ENCODE measurements around the gene COMT. TPM values are rescaled to one million over a fixed set of nuclear protein-coding genes. Genes with fewer than 3 reads are reported as not detected.

The COMT gene
- total and polyA plus RNA-seq, 9 of the 15 experiments (the other 6 are each of a cell fraction or from before 2014, with no cell fraction given), result 12.5 to 351 (median 155) TPM

DNA sequence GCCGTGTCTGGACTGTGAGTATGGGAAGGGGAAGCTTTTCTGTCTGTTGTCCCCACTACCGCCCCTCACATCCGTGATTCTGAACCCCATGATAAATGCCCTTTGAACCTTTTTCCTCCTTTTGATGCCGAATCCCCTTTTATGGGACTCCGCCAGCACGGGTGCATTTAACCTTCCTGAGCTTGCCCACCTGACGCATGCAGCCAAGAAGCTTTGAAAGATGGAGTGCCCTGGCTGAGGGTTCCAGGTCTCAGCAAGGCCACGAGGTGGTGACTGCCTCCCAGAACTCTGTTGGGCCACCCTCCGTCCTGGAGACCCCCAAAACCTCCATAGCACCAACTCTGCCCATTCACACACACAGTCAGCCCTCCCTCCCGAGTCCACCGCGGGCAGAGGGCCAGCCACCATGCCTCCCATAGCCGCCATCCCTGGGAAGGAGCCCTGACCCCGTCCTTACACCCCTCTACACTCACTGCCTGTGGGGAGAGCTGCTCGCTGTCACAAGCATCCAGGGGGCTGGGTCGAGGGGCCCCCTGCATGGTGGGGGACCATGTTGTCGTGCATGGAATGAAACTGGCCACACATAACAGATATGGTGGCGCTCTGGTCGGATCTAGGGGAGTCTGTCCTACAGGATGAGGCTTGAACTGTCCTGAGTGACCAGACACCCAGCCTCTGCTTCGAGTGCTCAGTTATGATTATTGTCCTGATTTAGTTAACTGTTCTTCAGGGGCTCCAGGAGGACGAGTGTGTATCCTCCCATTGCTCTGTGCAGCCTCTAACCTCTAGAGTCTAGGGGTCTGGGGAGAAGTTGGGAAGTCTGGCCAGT, 822 bp upstream of the COMT start (continued):
- peak; percentile 46; the same call in 1 of the 2 replicates for TF ChIP-seq MEF2D (tag; conservative IDR thresholded peaks at IDR 0.05; ENCODE audit: low read depth)
- TF ChIP-seq RCOR1 (IDR thresholded peaks at IDR 0.05; ENCODE audit: borderline replicate concordance in 1 of 2, low read depth in 2 of 2, low read length in 2 of 2), result peak in 1 of 2 experiments; percentile 36; a peak in 3 of 4 replicates
- no peak for TF ChIP-seq TBP (optimal IDR thresholded peaks at IDR 0.05; ENCODE audit: low read depth, low read length)
- TF ChIP-seq, protein P1, sequence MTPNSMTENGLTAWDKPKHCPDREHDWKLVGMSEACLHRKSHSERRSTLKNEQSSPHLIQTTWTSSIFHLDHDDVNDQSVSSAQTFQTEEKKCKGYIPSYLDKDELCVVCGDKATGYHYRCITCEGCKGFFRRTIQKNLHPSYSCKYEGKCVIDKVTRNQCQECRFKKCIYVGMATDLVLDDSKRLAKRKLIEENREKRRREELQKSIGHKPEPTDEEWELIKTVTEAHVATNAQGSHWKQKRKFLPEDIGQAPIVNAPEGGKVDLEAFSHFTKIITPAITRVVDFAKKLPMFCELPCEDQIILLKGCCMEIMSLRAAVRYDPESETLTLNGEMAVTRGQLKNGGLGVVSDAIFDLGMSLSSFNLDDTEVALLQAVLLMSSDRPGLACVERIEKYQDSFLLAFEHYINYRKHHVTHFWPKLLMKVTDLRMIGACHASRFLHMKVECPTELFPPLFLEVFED (CRISPR knock-in tag; conservative IDR thresholded peaks at IDR 0.05), result 0 out of 2 replicates have a peak, but pooled peaks have one; percentile 3
- TF ChIP-seq PCBP2 (IDR thresholded peaks at IDR 0.05; ENCODE audit: low read depth, low read length, poor library complexity, severe bottlenecking), result no peak
- no peak for TF ChIP-seq ZNF395 (CRISPR knock-in tag; IDR thresholded peaks at IDR 0.05)
- TF ChIP-seq CC2D1A (IDR thresholded peaks at IDR 0.05), result no peak
- TF ChIP-seq BRCA1 (IDR thresholded peaks at IDR 0.05), result no peak
- TF ChIP-seq BRCA1 (CRISPR knock-in tag; IDR thresholded peaks at IDR 0.05), result no peak
- TF ChIP-seq, protein P2, sequence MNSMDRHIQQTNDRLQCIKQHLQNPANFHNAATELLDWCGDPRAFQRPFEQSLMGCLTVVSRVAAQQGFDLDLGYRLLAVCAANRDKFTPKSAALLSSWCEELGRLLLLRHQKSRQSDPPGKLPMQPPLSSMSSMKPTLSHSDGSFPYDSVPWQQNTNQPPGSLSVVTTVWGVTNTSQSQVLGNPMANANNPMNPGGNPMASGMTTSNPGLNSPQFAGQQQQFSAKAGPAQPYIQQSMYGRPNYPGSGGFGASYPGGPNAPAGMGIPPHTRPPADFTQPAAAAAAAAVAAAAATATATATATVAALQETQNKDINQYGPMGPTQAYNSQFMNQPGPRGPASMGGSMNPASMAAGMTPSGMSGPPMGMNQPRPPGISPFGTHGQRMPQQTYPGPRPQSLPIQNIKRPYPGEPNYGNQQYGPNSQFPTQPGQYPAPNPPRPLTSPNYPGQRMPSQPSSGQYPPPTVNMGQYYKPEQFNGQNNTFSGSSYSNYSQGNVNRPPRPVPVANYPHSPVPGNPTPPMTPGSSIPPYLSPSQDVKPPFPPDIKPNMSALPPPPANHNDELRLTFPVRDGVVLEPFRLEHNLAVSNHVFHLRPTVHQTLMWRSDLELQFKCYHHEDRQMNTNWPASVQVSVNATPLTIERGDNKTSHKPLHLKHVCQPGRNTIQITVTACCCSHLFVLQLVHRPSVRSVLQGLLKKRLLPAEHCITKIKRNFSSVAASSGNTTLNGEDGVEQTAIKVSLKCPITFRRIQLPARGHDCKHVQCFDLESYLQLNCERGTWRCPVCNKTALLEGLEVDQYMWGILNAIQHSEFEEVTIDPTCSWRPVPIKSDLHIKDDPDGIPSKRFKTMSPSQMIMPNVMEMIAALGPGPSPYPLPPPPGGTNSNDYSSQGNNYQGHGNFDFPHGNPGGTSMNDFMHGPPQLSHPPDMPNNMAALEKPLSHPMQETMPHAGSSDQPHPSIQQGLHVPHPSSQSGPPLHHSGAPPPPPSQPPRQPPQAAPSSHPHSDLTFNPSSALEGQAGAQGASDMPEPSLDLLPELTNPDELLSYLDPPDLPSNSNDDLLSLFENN (IDR thresholded peaks at IDR 0.05; ENCODE audit: low read depth in 2 of 2, low read length in 2 of 2), result 0 out of 4 replicates have a peak, but pooled peaks of 1 of the 2 experiments have one; percentile 20
- TF ChIP-seq TGIF2 (CRISPR knock-in tag; IDR thresholded peaks at IDR 0.05), result no peak
- TF ChIP-seq DDX20 (tag; IDR thresholded peaks at IDR 0.05; ENCODE audit: low read depth), result no peak
- peak; percentile 25; the same call in 1 of the 2 replicates for TF ChIP-seq ZNF444 (CRISPR knock-in tag; IDR thresholded peaks at IDR 0.05)
- TF ChIP-seq, protein P3, sequence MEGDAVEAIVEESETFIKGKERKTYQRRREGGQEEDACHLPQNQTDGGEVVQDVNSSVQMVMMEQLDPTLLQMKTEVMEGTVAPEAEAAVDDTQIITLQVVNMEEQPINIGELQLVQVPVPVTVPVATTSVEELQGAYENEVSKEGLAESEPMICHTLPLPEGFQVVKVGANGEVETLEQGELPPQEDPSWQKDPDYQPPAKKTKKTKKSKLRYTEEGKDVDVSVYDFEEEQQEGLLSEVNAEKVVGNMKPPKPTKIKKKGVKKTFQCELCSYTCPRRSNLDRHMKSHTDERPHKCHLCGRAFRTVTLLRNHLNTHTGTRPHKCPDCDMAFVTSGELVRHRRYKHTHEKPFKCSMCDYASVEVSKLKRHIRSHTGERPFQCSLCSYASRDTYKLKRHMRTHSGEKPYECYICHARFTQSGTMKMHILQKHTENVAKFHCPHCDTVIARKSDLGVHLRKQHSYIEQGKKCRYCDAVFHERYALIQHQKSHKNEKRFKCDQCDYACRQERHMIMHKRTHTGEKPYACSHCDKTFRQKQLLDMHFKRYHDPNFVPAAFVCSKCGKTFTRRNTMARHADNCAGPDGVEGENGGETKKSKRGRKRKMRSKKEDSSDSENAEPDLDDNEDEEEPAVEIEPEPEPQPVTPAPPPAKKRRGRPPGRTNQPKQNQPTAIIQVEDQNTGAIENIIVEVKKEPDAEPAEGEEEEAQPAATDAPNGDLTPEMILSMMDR (IDR thresholded peaks at IDR 0.05 in 2 of 3, conservative IDR thresholded peaks at IDR 0.05 in 1 of 3; ENCODE audit: insufficient read depth in 2 of 3, low read depth in 1 of 3, low read length in 3 of 3), result peak in 2 of 3 experiments; percentile 4 to 13; a peak in 5 of 6 replicates
- TF ChIP-seq ZSCAN32 (CRISPR knock-in tag; IDR thresholded peaks at IDR 0.05), result 0 out of 2 replicates have a peak, but pooled peaks have one; percentile 20
- TF ChIP-seq IRF9 (tag; IDR thresholded peaks at IDR 0.05), result 0 out of 2 replicates have a peak, but pooled peaks have one; percentile 59
- TF ChIP-seq ZNF785 (CRISPR knock-in tag; IDR thresholded peaks at IDR 0.05), result no peak
